NB4 (cell line): ENCODE data around the gene MED13L.

ENCODE experiments used
- CTCF ChIP-seq: IDR thresholded peaks from one replicate; pipeline ENCODE4 v1.5.1; 2012; ENCODE audit warnings: low read depth, low read length
- MYC ChIP-seq: IDR thresholded peaks from 2 replicates; pipeline ENCODE4 v1.6.1; 2011; ENCODE audit warnings: low read depth, low read length
- POLR2A ChIP-seq: IDR thresholded peaks from 2 replicates; pipeline ENCODE4 v1.6.1; 2011; ENCODE audit warnings: mild to moderate bottlenecking; ENCODE audit not compliant: insufficient read length; ENCODE audit errors: extremely low read depth

GRCh38 chr12:116060764-116061163 lies 216.7 kb downstream of the MED13L start:
- TF ChIP-seq CTCF (no peak), MYC (no peak), POLR2A (no peak)
